ENCODE results near the gene ZGPAT. TPM values are rescaled to one million over a fixed set of nuclear protein-coding genes. Genes with fewer than 3 reads are reported as not detected.

Gene ZGPAT
- total and polyA plus RNA-seq, 2 of the 13 experiments (the other 11 are each of a cell fraction or from before 2014, with no cell fraction given): 23.0 to 41.9 TPM

- TF ChIP-seq ZNF704 (CRISPR knock-in tag; IDR thresholded peaks at IDR 0.05; ENCODE audit: borderline replicate concordance): no peak
- peak; percentile 25 to 78; a peak in 2 of 4 replicates for TF ChIP-seq KLF16 (CRISPR knock-in tag; IDR thresholded peaks at IDR 0.05)
- peak; percentile 6; the same call in 1 of the 2 replicates for TF ChIP-seq ZNF230 (CRISPR knock-in tag; IDR thresholded peaks at IDR 0.05)
- 0 out of 2 replicates have a peak, but pooled peaks have one; percentile 68 for TF ChIP-seq FOXO1 (CRISPR knock-in tag; IDR thresholded peaks at IDR 0.05)
- TF ChIP-seq ZNF296 (CRISPR knock-in tag; conservative IDR thresholded peaks at IDR 0.05): peak; percentile 82; the same call in 1 of the 2 replicates
- TF ChIP-seq ZNF598 (CRISPR knock-in tag; IDR thresholded peaks at IDR 0.05; ENCODE audit: borderline replicate concordance): peak; percentile 61; the same call in 1 of the 2 replicates
- peak; percentile 0; the same call in 1 of the 2 replicates for TF ChIP-seq NCOR1 (IDR thresholded peaks at IDR 0.05; ENCODE audit: borderline replicate concordance, low read length)
- no peak for TF ChIP-seq ZNF781 (CRISPR knock-in tag; IDR thresholded peaks at IDR 0.05; ENCODE audit: borderline replicate concordance, not compliant biosample characterization)
- TF ChIP-seq IRF2 (CRISPR knock-in tag; IDR thresholded peaks at IDR 0.05): peak; percentile 85
- peak; percentile 98 for TF ChIP-seq PCBP1 (IDR thresholded peaks at IDR 0.05; ENCODE audit: borderline replicate concordance, low read depth, low read length)
- peak; percentile 54; the same call in 1 of the 2 replicates for TF ChIP-seq IKZF5 (CRISPR knock-in tag; IDR thresholded peaks at IDR 0.05)
- TF ChIP-seq ZNF12 (CRISPR knock-in tag; IDR thresholded peaks at IDR 0.05): peak; percentile 26; the same call in 1 of the 2 replicates
- TF ChIP-seq ZNF577 (CRISPR knock-in tag; IDR thresholded peaks at IDR 0.05; ENCODE audit: borderline replicate concordance, low read depth): peak; percentile 46; the same call in 1 of the 2 replicates
- peak; percentile 84 for TF ChIP-seq HINFP (CRISPR knock-in tag; IDR thresholded peaks at IDR 0.05; ENCODE audit: low read depth)
- peak; percentile 77 for TF ChIP-seq ZNF792 (CRISPR knock-in tag; IDR thresholded peaks at IDR 0.05)
- TF ChIP-seq RXRA (CRISPR knock-in tag; IDR thresholded peaks at IDR 0.05): peak; percentile 87; the same call in 1 of the 2 replicates
- peak; percentile 43; the same call in 1 of the 2 replicates for TF ChIP-seq ZNF768 (CRISPR knock-in tag; IDR thresholded peaks at IDR 0.05)
- TF ChIP-seq ZNF484 (CRISPR knock-in tag; IDR thresholded peaks at IDR 0.05; ENCODE audit: borderline replicate concordance, low read depth): peak; percentile 51; the same call in 1 of the 2 replicates
- peak; percentile 57; the same call in 1 of the 2 replicates for TF ChIP-seq HIC2 (CRISPR knock-in tag; IDR thresholded peaks at IDR 0.05; ENCODE audit: low read depth)
- no peak for TF ChIP-seq ZNF800 (CRISPR knock-in tag; IDR thresholded peaks at IDR 0.05)
- TF ChIP-seq ZNF331 (CRISPR knock-in tag; IDR thresholded peaks at IDR 0.05): peak; percentile 78
These were observed 834 bp upstream of the ZGPAT start (continued) for GRCh38 chr20:63706852-63707557.
